GM19395 (cell line): ENCODE results near the gene RERE.
A peak's percentile ranks its signal among the peaks of the same experiment; 100 is the strongest.
"Not testable (repeated sequence)": the region's sequence is repeated elsewhere in the genome, so short reads cannot be mapped to it uniquely, and the experiment has no call there.

Experiments
- ATAC-seq: cut with Tn5 transposase; IDR thresholded peaks from one replicate; pipeline ENCODE4 v1.9.1; 2021; ENCODE audit warnings: mild to moderate bottlenecking, moderate library complexity; ENCODE audit not compliant: unreplicated experiment

RERE gene

DNA sequence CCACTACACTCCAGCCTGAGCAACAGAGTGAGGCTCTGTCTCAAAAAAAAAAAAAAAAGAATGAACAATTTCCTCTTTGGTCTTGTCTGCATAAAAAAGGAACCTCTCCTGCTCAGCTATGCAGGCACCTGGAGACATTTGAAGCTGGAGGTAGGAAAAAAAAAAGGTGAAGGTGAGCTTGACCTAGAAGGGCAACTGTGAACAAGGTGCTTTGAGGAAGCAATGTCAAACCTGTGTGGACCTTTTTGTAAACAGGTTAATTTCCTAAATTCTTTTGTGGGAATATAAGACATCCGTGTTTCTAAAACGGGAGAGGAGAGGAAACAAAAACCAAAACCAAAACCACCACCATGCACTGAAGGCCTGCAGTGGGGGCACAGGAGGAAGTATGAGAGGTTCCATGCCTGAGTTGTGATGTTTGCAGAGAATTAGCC lies 422.0 kb downstream of the RERE start:
- ATAC-seq: peak; percentile 52

DNA sequence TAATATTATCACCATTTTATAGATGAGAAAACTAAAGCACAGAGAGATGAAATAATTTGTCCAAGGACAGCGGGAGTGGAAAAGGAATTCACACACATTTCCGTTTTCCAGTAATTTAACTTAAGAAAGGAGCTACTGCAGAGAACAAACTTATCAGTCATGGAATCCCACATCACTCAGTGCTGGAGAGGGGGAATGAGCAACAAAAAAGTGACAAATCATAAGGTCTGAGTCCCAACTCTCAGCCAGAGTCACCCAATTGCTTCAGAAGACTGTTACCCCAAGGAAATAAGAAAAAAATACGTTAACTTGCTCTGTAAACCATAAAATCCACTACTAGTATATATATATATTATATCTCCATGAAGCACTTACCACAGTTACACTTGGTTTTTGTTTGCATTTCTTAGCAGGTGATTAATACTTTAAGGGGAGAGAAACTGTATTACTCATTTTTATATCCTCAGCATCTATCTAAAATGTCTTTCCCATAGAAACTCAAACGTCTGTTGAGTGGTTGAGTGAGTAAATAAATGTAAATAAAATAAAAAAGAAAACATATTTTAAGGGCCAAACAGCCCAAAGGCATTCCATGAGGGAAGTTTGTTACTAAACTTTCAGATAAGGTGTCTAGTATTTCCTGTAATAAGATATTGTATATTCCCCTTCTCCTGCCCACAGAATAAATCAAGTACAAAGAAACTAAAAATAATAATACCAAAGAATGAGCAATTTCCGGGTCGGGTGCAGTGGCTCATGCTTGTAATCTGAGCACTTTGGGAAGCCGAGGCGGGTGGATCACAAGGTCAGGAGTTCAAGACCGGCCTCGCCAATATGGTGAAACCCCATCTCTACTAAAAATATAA lies 422.8 kb downstream of the RERE start:
- no peak for ATAC-seq

DNA sequence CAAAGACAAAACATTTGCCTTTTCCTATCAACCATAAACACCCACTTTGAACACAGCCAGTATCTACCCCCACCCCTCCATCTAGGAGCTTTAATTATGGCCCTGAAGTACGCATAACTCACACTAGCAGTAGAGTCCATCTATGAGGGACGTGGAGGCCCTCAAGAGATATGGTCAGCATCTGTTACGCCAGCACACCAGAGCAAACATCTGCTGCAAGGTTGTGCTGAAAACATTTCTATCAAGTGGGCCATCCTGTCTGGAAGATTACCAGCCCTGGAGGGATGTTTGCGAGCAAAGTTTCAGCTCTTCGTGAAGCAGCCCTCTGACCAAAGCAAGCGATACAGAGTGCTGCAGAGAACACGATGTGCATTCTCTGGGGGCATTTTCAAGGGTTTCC lies 424.9 kb downstream of the RERE start:
- ATAC-seq: no peak

DNA sequence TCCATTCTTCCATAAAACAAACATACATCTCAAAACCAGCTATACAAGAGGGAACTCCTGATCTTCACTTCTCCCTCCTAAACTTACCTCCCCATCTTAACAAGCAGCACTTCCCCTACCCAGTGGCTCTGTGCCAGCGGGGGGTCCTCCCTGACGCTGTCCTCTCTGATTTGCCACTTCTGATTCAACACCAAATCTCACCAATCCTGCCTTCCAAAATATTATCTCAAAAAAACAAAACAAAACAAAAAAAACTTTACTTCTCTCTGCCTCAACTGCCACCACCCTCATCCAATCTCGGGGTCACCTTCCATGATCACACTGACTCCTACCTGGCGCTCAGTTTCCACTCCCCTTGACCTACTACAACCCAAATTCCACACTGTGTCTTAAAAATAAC lies 426.7 kb downstream of the RERE start:
- no peak for ATAC-seq

DNA sequence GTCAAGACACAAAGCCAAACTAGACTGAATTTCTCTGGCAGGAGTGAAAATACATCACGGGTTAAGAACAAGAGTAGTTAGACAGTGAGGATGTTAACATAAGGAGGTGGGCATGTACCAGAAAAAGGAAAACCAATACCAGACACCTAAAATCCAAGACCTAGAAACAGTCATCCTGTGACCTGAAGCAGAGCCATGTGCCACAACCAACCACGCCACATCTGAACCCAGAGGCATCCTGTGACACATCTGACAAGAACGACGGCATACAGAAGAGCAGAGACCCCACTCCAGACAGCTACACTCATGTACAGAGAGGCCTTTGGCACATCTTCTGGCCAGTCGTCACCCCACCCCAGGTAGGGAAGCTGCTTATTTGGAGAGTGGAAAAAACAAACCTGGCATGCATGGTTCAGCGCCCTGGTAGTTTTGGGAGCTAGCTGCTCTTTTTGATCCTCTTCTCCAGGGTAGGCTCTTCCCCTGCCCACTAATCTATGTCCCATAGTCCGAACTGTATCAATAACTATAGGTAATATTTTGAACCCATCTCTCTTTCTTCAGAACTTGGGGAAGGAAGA lies 427.4 kb downstream of the RERE start:
- no peak for ATAC-seq

DNA sequence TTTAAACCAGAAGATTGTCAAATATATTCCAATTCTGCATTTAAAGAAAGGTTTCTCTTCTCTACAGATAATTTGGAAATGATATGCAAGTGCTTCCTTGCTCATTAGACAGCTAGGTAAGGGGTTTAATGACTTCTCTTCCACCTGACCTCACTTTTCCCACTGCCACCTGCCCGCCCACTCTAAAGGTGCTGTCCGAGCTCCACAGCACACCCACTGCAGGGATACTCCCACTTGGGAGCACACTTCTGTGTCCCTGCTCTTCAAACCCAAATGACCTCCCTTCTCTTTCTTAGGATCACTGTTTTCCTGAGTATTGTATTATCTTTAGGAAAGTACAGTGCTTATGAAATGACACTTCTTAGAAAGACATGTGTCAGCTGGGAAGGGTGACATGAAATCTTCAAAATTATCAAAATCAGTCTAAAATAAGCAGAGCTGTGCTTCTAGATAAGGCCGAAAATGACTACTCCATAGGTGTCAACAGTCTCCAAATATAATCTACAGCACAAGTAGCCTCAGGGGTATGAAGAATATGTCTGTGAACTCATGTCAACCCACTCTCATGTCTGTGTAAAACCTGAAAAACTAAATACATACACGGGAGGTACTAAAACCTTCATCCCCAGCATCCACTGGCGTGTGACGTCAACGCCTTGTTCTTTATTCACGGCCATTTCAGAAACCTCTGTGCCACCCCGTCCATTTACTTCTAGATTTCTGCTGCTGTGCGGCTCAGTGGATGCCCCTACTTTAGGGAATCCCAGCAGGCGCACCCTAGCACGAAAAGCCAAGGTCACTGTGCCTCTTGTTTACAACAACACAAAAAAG lies 428.5 kb downstream of the RERE start:
- no peak for ATAC-seq

DNA sequence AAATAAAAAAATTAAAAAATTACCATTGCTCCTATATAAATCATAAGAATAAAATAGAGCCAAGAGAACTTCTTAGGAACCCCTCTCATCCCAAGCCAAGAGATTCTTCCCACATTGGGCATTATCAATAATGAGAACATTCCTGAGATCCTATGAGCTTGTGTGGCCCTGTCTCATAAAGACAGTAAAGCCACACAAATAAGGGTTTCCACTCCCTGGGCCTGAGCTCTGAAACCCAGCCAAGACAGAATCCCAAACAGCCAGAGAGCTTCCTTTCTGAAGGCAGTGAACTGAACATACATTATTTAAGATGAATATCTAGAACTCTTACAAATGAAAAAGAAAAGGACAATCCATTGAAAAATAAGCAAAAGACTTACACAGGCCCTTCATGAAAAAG lies 431.2 kb downstream of the RERE start:
- no peak for ATAC-seq

DNA sequence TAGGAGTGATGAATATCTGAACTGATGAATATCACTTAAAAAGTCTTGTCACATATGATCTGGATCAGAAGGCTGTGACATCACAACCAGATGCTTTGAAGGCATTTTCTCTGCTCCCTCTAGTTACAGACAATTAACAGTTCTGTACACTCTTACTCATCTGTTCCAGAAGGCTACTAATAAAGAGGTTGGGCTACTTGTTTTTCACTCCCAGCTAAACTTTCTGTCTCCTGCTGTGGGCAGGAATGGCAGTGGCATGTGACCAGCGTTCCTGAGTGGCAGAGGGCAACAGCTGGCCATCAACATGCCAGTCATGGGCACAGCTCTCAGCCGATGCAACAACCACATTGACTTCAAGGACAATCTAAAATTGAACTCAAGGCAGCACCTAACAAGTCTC lies 432.9 kb downstream of the RERE start:
- no peak for ATAC-seq

DNA sequence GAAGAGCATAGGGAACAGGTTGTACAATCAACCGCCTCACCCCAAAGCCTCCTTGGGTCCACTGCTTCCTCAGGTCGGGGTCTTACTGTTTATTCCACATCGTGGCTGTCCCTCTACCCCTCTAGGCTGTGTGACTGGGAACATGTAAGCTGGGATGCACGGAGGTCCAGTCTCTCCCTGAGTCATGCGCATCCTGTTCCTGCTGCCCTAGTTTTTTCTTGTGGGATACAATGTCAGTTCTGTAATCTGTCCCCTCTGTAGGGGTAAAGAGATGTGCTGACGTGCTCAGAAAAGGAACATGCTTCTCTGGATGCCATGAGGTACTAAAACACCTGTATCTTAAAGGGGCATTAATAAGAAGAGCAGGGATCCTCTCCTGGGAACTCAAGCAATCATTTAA lies 433.4 kb downstream of the RERE start:
- no peak for ATAC-seq

DNA sequence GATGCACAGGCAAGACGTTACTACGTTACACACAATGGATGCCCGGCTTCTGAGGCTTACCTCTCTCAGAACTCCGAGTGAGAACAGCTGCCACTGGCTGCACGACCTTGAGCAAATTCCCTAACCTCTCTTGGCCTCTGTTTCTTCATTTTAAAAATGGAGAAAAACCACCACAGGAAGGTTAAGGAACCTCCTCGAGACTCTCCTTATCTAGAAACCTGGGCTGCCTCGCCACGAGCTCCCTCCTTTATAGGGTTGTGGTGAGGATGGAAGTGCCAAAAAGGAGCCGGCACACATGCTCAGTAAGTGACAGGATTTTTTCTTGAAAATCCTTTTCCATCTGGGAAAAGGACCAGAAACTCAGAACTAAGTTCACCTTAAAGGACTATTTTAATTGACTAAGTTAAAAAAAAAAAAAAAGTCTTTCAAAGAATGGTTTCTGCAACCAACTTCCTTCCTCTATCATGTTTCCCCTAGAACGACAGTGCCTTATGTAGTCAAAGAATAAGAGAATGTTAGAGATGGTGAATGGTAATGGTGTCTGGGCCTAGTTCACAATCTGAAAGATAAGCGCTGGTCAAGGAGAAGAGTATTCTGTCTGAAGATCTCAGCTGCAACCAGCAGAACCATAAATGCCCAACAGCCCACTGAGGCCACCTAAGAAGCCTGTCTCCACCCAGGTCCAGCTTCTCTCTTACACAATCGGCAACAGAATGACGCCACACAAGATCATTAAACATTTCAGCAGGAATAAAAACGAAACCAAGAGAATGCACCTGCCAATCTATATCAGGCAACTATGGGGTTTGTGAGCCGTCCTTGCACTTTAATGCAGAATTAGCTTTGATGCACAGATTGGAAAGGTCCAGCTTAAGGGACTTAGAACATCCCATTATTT lies 434.6 kb downstream of the RERE start:
- no peak for ATAC-seq

DNA sequence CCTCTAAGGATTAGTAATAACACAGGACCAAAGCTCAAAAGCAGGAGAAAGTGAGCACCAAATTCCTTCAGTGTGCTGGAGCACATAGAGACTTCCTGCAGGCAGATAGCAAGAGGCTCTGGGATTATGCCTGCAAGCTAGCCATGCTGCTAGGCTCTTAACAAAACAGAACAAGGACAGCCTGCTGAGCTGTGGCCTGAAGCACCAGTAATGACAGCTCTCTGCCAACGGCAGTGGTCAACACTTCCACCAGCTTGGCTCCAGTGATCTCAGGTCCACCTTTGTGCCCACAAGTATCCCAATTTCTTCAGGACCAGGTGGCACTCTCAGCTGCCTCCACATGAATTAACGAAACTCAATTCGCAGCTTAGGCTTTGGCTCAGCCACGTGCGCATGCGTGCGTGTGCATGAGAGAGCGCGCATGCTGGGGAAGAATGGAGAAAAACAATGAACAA lies 435.4 kb downstream of the RERE start:
- ATAC-seq: no peak

DNA sequence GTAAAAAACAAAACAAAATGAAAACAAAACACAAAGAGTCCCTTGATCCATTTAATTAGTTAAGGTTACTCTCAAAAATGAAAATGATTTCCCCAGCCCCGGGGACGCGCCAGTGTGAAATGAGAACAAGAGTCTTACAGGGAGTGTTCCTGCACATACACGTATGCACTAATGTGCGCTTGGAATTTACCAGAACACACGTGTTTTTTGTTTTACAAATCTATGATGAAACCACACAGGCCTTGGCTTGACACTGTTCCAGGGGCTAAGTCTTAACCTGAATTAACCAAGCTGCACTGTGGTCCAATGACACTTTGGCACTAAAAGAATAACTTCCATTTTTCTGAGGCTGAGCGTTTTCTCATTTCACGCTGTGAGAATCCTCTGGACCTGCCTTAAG lies 435.8 kb downstream of the RERE start:
- ATAC-seq: no peak

DNA sequence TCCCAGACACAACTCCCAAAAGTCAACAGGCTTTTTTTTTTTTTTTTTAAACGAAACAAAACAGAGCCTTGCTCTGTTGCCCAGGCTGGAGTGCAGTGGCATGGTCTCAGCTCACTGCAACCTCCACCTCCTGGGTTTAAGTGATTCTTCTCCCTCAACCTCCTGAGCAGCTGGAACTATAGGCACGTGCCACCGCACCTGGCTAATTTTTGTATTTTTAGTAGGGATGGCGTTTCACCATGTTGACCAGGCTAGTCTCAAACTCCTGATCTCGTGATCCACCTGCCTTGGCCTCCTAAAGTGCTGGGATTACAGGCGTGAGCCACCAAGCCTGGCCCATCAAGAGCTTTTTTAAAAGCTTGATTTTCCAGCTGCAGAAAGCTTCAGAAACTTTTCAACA lies 437.1 kb downstream of the RERE start:
- not testable (repeated sequence) for ATAC-seq

DNA sequence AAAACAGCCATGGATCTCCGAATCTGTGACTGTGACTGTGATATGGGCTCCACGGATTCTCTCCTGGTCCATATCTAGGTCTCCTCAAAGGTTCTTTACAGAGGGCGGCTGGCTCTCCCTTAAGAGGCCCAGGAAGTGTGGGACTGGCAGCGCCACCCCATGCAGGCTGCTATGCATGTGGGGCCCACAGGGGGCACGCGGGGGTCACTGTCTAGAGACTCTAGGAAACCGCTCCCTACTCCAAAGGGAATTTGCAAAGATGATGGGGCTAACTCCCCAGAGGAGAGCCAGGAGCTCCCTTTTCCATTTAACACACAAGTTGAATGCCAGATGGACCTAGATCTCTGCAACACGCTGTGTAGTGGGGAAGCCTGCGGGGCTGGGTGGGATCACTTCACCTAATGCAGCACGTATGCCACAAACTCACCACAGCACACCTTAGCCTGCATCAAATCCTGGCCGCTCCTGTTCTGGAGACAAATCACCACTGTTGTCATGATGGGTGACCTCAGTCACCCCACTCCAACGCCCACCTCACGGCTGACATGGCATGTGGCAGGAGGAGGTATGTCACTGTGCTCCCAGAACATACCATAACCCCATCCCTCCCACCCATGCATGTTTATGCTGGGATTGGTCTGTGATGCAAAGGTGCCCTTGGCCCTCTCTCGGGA lies 437.8 kb downstream of the RERE start:
- ATAC-seq: no peak

DNA sequence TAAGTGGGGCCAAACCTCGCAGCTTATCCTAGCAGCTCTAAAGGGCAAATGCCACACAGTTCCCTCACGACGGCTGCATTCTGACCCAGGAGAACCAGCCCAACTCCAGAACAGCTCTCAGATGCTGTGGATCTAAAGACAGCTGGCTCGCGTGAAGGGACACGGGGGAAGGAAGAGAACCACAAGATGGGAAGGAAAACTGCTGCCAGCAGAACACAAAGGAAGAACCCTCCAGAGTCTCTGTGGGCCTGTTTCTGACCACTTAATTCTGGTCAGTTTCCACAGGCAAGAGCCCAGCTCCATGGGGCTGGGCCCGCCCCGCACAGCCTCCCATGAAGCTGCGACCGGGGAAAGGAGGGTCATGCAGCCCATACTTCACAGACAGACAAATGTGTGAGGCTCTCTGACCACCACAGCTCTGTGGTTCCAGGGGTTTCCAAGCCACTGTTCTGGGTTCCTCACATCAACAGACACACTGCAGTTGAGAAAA lies 438.4 kb downstream of the RERE start:
- no peak for ATAC-seq

DNA sequence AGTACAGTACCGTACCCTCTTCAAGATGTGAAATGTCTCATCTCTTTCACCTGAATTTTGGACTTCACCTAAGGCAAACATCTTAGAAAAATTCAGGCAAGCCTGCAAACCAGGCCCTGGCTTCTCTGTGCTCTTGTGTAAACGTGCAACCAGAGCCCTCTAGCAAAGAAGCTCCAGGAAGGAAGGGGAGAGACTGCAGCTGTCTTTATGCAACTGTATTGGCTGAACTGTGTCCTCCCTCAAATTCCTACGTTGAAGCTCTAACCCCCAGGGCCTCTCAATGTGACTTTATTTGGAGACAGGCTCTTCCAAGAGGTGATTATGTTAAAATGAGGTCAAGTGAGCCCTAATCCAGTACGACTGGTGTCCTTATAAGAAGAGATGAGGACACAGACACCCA lies 439.3 kb downstream of the RERE start:
- ATAC-seq: no peak

DNA sequence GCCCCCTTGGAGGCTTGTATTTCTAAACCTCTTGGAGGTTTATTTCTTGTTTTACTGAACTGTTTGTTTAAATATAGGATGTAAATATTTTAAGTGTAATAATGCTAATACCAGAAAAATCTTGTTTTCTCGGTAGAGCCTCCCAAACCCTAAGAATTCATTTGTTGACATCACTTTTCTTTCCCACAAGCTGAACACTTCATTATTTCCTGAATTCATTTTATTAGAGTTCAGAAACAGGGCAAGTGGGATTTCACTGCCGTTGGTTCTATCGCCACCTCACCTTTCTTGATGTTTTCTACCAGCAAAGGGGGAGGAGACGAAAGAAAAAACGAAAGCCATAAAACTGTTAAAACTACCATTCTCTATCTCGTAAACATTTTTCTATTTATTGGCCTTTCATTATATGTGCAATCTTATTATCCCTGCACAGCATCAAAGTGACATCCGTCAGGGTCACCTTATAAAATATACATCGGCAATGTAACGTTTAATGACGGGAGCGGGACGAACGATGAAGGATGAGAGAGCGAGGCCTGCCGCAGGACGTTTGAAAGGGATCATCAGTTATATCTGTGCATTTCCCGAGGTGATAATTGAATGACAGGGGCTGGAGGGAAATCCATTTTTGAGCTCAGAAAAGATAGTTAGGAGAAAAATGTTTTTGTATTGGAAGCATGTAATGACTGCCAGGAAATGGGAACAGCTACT lies 440.0 kb downstream of the RERE start:
- no peak for ATAC-seq

DNA sequence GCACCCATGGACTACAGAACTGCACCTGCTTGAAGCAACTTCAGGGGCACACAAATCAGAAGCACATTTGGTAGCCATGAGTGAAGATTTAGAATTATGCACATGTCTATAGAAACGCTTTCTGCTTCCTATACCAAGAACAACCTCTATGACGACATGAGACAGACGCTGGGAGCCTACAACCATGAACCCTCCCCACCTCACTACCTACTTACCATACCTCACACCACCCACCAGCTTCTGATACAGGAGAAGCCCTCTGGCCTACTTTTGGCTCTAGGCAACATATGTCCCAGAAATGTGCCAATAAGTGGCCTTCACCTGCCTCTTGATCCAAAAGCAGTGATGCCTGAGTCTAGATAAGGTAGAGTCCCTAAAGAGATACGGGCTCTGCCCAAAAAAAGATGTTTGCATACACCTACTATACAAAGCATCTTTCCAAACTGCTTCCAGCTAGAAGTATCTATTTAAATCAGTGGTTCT lies 441.0 kb downstream of the RERE start:
- no peak for ATAC-seq

DNA sequence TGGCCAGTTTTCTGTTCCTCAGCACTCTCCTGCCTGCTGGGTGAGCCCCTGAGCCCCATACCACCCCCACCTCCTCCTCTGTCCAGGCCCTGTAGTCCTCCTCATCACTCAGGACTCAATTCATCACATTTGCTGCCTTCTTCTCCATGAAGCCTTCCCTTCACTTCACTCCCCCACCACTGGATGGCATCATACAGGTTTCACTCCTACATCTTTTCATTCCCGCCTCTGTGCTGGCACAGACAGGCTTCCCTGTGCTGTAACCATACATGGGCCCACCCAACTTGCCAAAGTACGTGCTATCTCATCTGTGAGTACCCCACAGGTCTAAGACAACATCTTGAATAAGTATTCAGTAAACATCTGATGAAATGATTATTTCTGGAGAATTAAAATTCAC lies 442.6 kb downstream of the RERE start:
- no peak for ATAC-seq
